GM10248 (cell line): ENCODE measurements around the gene MICU1.
"Not testable (repeated sequence)": the region's sequence is repeated elsewhere in the genome, so short reads cannot be mapped to it uniquely, and the experiment has no call there.

Source experiments
- CTCF ChIA-PET: fragments of 300-600 bp; sonication (Branson Sonifier 250); formaldehyde crosslinking; extraction: SDS; loops from one replicate; lab custom pipeline; 2021; ENCODE audit warnings: antibody characterized with exemption; lab: Yijun Ruan, JAX
- POLR2A ChIA-PET: fragments of 350-650 bp; sonication (Branson Sonifier 250); formaldehyde crosslinking; extraction: SDS; loops from one replicate; lab custom pipeline; 2020; ENCODE audit warnings: antibody characterized with exemption; lab: Yijun Ruan, JAX
- DNase-seq: peaks from one replicate; pipeline ENCODE4 v3.0.0; 2012; ENCODE audit errors: extremely low spot score
- CTCF ChIP-seq: IDR thresholded peaks from 2 replicates; pipeline ENCODE4 v1.5.1; 2012; ENCODE audit warnings: mild to moderate bottlenecking, low read depth; ENCODE audit errors: extremely low read depth, missing control alignments, control extremely low read depth

MICU1 gene

GRCh38 chr10:72480861-72481260 lies 145.0 kb downstream of the MICU1 start:
- ChIA-PET CTCF (interaction anchor here (0.9 kb wide), 1 partner anchor 9 kb away, joined by 3 read pairs; no protein-coding TSS in a partner anchor), POLR2A (no interaction called here)
- DNase-seq, result no peak
- no peak for TF ChIP-seq CTCF

GRCh38 chr10:72477463-72477862 lies 148.4 kb downstream of the MICU1 start:
- TF ChIP-seq CTCF, result no peak
- ChIA-PET POLR2A (no interaction called here), CTCF (interaction anchor here (0.9 to 1.2 kb wide), 4 partner anchors 18 to 29 kb away, joined by 3 to 5 read pairs (median 4); no protein-coding TSS in a partner anchor)
- DNase-seq, result no peak

GRCh38 chr10:72472306-72472705 lies 153.6 kb downstream of the MICU1 start:
- no peak for DNase-seq
- no peak for TF ChIP-seq CTCF
- POLR2A ChIA-PET, result no interaction called here
- CTCF ChIA-PET, result interaction anchor here (0.6 kb wide), 1 partner anchor 492 kb away, joined by 3 read pairs; no protein-coding TSS in a partner anchor

GRCh38 chr10:72470666-72471065 lies 155.2 kb downstream of the MICU1 start:
- POLR2A ChIA-PET, result no interaction called here
- CTCF ChIA-PET, result no interaction called here
- no peak for DNase-seq
- TF ChIP-seq CTCF, result no peak

GRCh38 chr10:72467064-72467463 lies 158.8 kb downstream of the MICU1 start:
- DNase-seq, result not testable (repeated sequence)
- ChIA-PET POLR2A (interaction anchor here (0.6 kb wide), 1 partner anchor 1041 kb away, joined by 7 read pairs; no protein-coding TSS in a partner anchor), CTCF (interaction anchor here (1.5 kb wide), 1 partner anchor 22 kb away, joined by 3 read pairs; no protein-coding TSS in a partner anchor)

GRCh38 chr10:72466018-72466417 lies 159.9 kb downstream of the MICU1 start:
- TF ChIP-seq CTCF, result no peak
- ChIA-PET CTCF (interaction anchor here (1.5 kb wide), 1 partner anchor 21 kb away, joined by 3 read pairs; no protein-coding TSS in a partner anchor), POLR2A (no interaction called here)
- no peak for DNase-seq

GRCh38 chr10:72464438-72464837 lies 161.4 kb downstream of the MICU1 start:
- TF ChIP-seq CTCF, result no peak
- no peak for DNase-seq
- CTCF ChIA-PET, result no interaction called here
- POLR2A ChIA-PET, result no interaction called here
